ENCODE data around the gene BACE1-AS.
A peak's percentile ranks its signal among the peaks of the same experiment; 100 is the strongest.
"Not testable (repeated sequence)": the region's sequence is repeated elsewhere in the genome, so short reads cannot be mapped to it uniquely, and the experiment has no call there.

Gene BACE1-AS

GRCh38 chr11:117302228-117302627 is 11.1 kb downstream of the BACE1-AS start:
- Mint-ChIP-seq H3K36me3 (ENCODE audit: low read depth) (no peaks in the 10 kb centered on the region), H3K27ac (no peak overlapping the region), H3K4me3 (no peak overlapping the region), H3K9me3 (no peaks in the 10 kb centered on the region), H3K27me3 (no peaks in the 10 kb centered on the region), H3K4me1 (ENCODE audit: low read depth) (no peaks in the 10 kb centered on the region)

GRCh38 chr11:117303101-117303500 is 12.0 kb downstream of the BACE1-AS start:
- no peak overlapping the region for H3K4me3 Mint-ChIP-seq
- H3K27me3 Mint-ChIP-seq: no peaks in the 10 kb centered on the region
- H3K4me1 Mint-ChIP-seq (ENCODE audit: low read depth): no peaks in the 10 kb centered on the region
- no peak overlapping the region for H3K27ac Mint-ChIP-seq
- H3K36me3 Mint-ChIP-seq (ENCODE audit: low read depth): no peaks in the 10 kb centered on the region
- H3K9me3 Mint-ChIP-seq: no peaks in the 10 kb centered on the region

- Mint-ChIP-seq H3K27me3 (no peaks in the 10 kb centered on the region), H3K9me3 (no peaks in the 10 kb centered on the region), H3K4me1 (ENCODE audit: low read depth) (no peaks in the 10 kb centered on the region), H3K36me3 (ENCODE audit: low read depth) (no peaks in the 10 kb centered on the region), H3K27ac (no peak overlapping the region), H3K4me3 (no peak overlapping the region)
Measured at GRCh38 chr11:117303646-117304315, 12.6 kb downstream of the BACE1-AS start.

GRCh38 chr11:117305145-117305544 is 14.0 kb downstream of the BACE1-AS start:
- Mint-ChIP-seq H3K27me3 (no peaks in the 10 kb centered on the region), H3K4me3 (no peak overlapping the region), H3K36me3 (ENCODE audit: low read depth) (no peaks in the 10 kb centered on the region), H3K27ac (no peak overlapping the region), H3K9me3 (no peaks in the 10 kb centered on the region), H3K4me1 (ENCODE audit: low read depth) (no peaks in the 10 kb centered on the region)

GRCh38 chr11:117309310-117309709 is 18.2 kb downstream of the BACE1-AS start:
- Mint-ChIP-seq H3K4me1 (ENCODE audit: low read depth) (no peaks in the 10 kb centered on the region), H3K27ac (no peak overlapping the region), H3K36me3 (ENCODE audit: low read depth) (no peaks in the 10 kb centered on the region), H3K9me3 (no peaks in the 10 kb centered on the region), H3K27me3 (peaks cover 12% of the 10 kb centered on the region), H3K4me3 (no peak overlapping the region)

- peaks cover 37% of the 10 kb centered on the region for H3K27me3 Mint-ChIP-seq
- H3K4me3 Mint-ChIP-seq: no peak overlapping the region
- H3K27ac Mint-ChIP-seq: no peak overlapping the region
- no peaks in the 10 kb centered on the region for H3K9me3 Mint-ChIP-seq
- no peaks in the 10 kb centered on the region for H3K36me3 Mint-ChIP-seq (ENCODE audit: low read depth)
- peaks cover 6% of the 10 kb centered on the region for H3K4me1 Mint-ChIP-seq (ENCODE audit: low read depth)
Measured at GRCh38 chr11:117313091-117313490, 21.9 kb downstream of the BACE1-AS start.

- H3K9me3 Mint-ChIP-seq: no peaks in the 10 kb centered on the region
- H3K4me3 Mint-ChIP-seq: peak overlapping the region; percentile 23
- no peak overlapping the region for H3K27ac Mint-ChIP-seq
- H3K27me3 Mint-ChIP-seq: peaks cover 42% of the 10 kb centered on the region
- H3K4me1 Mint-ChIP-seq (ENCODE audit: low read depth): peaks cover 6% of the 10 kb centered on the region
- H3K36me3 Mint-ChIP-seq (ENCODE audit: low read depth): no peaks in the 10 kb centered on the region
Measured at GRCh38 chr11:117313828-117314768, 23.0 kb downstream of the BACE1-AS start.

- Mint-ChIP-seq H3K27me3 (peaks cover 44% of the 10 kb centered on the region), H3K4me3 (peak overlapping the region; percentile 53), H3K9me3 (no peaks in the 10 kb centered on the region), H3K27ac (peak overlapping the region; percentile 16), H3K36me3 (ENCODE audit: low read depth) (no peaks in the 10 kb centered on the region), H3K4me1 (ENCODE audit: low read depth) (peaks cover 6% of the 10 kb centered on the region)
Measured at GRCh38 chr11:117314840-117315239, 23.7 kb downstream of the BACE1-AS start.

- Mint-ChIP-seq H3K4me1 (ENCODE audit: low read depth) (peaks cover 6% of the 10 kb centered on the region), H3K36me3 (ENCODE audit: low read depth) (no peaks in the 10 kb centered on the region), H3K27me3 (peaks cover 44% of the 10 kb centered on the region), H3K9me3 (no peaks in the 10 kb centered on the region), H3K4me3 (peak overlapping the region; percentile 79), H3K27ac (peak overlapping the region; percentile 16)
Measured at GRCh38 chr11:117315285-117316196, 24.4 kb downstream of the BACE1-AS start.

GRCh38 chr11:117316197-117316961 is 25.2 kb downstream of the BACE1-AS start, which contains the start of gene BACE1:
BACE1 (minus strand) TSS chr11:117316256; CDS start chr11:117315795, 461 bp downstream.
- H3K36me3 Mint-ChIP-seq (ENCODE audit: low read depth): no peaks in the 10 kb centered on the region
- peak within 1 kb of the TSS; percentile 16 for H3K27ac Mint-ChIP-seq
- H3K4me3 Mint-ChIP-seq: peak within 1 kb of the TSS; percentile 79
- peaks cover 6% of the 10 kb centered on the region for H3K4me1 Mint-ChIP-seq (ENCODE audit: low read depth)
- H3K9me3 Mint-ChIP-seq: no peaks in the 10 kb centered on the region
- H3K27me3 Mint-ChIP-seq: peaks cover 44% of the 10 kb centered on the region

- Mint-ChIP-seq H3K36me3 (ENCODE audit: low read depth) (no peaks in the 10 kb centered on the region), H3K4me1 (ENCODE audit: low read depth) (peaks cover 6% of the 10 kb centered on the region), H3K9me3 (no peaks in the 10 kb centered on the region), H3K4me3 (no peak overlapping the region), H3K27ac (no peak overlapping the region), H3K27me3 (peaks cover 38% of the 10 kb centered on the region)
Measured at GRCh38 chr11:117318738-117319137, 27.6 kb downstream of the BACE1-AS start.

GRCh38 chr11:117319214-117319840 is 28.2 kb downstream of the BACE1-AS start:
- Mint-ChIP-seq H3K27ac (no peak overlapping the region), H3K36me3 (ENCODE audit: low read depth) (no peaks in the 10 kb centered on the region), H3K4me3 (no peak overlapping the region), H3K4me1 (ENCODE audit: low read depth) (peaks cover 6% of the 10 kb centered on the region), H3K27me3 (peaks cover 32% of the 10 kb centered on the region), H3K9me3 (no peaks in the 10 kb centered on the region)

GRCh38 chr11:117327255-117327566 is 36.1 kb downstream of the BACE1-AS start:
- H3K4me3 Mint-ChIP-seq; H3K9me3 Mint-ChIP-seq; H3K36me3 Mint-ChIP-seq (ENCODE audit: low read depth); H3K27ac Mint-ChIP-seq; H3K27me3 Mint-ChIP-seq; H3K4me1 Mint-ChIP-seq (ENCODE audit: low read depth): not testable (repeated sequence)

All from stimulated activated naive CD8-positive, alpha-beta T cell treated with anti-CD3 and anti-CD28 coated beads, Interleukin-15, Interleukin-2, amounts not matched to agents 100 ng/mL and 50 ng/mL, for 24 hours (primary cell).